ENCODE measurements around the gene WNT7B.

- TF ChIP-seq EGR1 (IDR thresholded peaks at IDR 0.05; ENCODE audit: borderline replicate concordance, low read depth, low read length), result no peak
- TF ChIP-seq ATF3 (IDR thresholded peaks at IDR 0.05; ENCODE audit: insufficient read depth, low read depth, low read length), result no peak
- TF ChIP-seq CREB1 (IDR thresholded peaks at IDR 0.05), result no peak
- no peak for TF ChIP-seq CTCF (IDR thresholded peaks at IDR 0.05; ENCODE audit: control extremely low read depth in 1 of 3, insufficient read depth in 1 of 3, low read depth in 1 of 3, low read length in 3 of 3)
- no peak for TF ChIP-seq POLR2AphosphoS5 (IDR thresholded peaks at IDR 0.05; ENCODE audit: low read depth, low read length)
These were observed 60.4 kb downstream of the WNT7B start for GRCh38 chr22:45916515-45916914.
